GM06990 (cell line): Measurements from ENCODE around the gene ARAF.

Experiments
- DNase-seq: peaks from one replicate; pipeline ENCODE4 v3.0.0-alpha.2; 2011; ENCODE audit not compliant: insufficient read length; ENCODE audit errors: extremely low read depth
- H3K27me3 ChIP-seq: replicated peaks from 2 replicates; pipeline ENCODE4 v1.6.0; 2011; ENCODE audit warnings: low read length; ENCODE audit not compliant: control insufficient read depth, insufficient read depth
- H3K36me3 ChIP-seq: 2 replicates; pipeline ENCODE4 v1.5.1; 2011; ENCODE audit warnings: low read length; ENCODE audit not compliant: control insufficient read depth, insufficient read depth
- H3K4me3 ChIP-seq: replicated peaks from 2 replicates; pipeline ENCODE4 v1.5.1; 2011; ENCODE audit warnings: low read depth, mild to moderate bottlenecking, control low read depth, low read length
- TF ChIP-seq, protein P1 (sequence below): IDR thresholded peaks from 2 replicates; pipeline ENCODE4 v1.5.1; 2011; ENCODE audit warnings: low read length, control low read depth, mild to moderate bottlenecking, inconsistent platforms; ENCODE audit not compliant: insufficient read depth, poor library complexity, severe bottlenecking

Gene ARAF

DNA sequence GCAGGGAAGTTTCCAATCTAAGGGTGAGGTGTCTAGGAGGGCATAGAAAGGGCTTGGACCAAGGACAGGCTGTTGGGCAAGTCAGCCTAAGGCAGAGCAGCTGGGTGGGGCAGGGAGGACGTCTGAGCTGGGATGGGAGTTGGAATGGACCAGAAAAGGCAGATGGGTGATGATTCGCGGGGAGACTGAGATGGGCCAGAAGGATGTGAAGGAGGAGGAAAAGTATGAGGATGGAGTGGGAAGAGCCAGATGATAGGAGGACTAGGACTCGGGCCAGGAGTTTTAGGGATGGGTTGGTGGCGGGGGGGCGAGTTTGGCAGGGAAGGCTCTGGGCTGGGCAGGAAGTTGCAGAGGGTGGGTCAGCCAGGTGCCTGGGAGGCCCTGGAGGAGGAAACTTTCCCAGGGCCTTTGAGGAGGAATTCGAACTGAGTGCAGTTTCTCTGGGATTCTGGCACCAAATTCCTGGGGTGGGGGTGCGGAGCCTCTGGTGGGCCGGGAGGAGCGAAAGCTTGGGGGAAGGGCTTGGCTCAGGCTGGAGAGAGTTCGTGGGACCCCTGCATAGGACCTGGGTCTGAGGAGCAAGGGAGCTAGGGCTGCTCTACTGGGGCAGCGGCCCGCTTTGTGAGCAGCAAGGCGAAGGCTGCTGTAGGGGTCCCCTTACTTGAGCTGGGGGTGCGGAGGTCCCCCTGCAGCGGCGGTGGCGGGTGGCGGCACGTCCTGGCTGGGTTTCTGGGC lies 12.5 kb downstream of the ARAF start:
- H3K36me3 ChIP-seq = peaks cover 3% of the 10 kb centered on the region
- no peak for DNase-seq
- H3K4me3 ChIP-seq = no peak overlapping the region
- H3K27me3 ChIP-seq = no peaks in the 10 kb centered on the region
- TF ChIP-seq, protein P1, sequence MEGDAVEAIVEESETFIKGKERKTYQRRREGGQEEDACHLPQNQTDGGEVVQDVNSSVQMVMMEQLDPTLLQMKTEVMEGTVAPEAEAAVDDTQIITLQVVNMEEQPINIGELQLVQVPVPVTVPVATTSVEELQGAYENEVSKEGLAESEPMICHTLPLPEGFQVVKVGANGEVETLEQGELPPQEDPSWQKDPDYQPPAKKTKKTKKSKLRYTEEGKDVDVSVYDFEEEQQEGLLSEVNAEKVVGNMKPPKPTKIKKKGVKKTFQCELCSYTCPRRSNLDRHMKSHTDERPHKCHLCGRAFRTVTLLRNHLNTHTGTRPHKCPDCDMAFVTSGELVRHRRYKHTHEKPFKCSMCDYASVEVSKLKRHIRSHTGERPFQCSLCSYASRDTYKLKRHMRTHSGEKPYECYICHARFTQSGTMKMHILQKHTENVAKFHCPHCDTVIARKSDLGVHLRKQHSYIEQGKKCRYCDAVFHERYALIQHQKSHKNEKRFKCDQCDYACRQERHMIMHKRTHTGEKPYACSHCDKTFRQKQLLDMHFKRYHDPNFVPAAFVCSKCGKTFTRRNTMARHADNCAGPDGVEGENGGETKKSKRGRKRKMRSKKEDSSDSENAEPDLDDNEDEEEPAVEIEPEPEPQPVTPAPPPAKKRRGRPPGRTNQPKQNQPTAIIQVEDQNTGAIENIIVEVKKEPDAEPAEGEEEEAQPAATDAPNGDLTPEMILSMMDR = no peak

DNA sequence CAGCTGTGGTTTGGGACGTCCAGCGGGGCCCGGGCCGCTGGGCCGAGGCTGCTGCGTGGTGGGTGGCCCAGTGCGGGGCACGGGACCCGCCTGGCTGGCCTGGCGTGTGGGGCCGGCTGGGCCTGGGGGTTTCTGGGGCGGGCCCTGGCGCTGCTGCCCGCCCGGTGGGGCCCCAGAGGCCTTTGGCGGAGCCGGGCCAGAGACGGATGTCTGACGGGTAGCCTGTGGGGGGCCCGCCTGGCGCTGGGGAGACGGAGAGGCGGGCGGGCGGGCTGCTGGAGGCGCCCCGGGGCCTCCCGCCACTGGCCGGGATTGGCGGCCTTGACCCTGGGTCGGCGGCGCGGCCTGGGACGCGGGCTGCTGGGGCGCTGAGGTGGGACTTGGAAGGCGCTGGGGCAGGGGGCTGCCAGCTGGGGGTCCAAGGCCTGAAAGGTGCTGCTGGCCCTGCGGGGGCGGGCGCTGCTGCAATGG lies 13.1 kb downstream of the ARAF start:
- H3K36me3 ChIP-seq = peaks cover 2% of the 10 kb centered on the region
- H3K27me3 ChIP-seq = no peaks in the 10 kb centered on the region
- TF ChIP-seq, protein P1 = no peak
- no peak overlapping the region for H3K4me3 ChIP-seq
- DNase-seq = no peak

DNA sequence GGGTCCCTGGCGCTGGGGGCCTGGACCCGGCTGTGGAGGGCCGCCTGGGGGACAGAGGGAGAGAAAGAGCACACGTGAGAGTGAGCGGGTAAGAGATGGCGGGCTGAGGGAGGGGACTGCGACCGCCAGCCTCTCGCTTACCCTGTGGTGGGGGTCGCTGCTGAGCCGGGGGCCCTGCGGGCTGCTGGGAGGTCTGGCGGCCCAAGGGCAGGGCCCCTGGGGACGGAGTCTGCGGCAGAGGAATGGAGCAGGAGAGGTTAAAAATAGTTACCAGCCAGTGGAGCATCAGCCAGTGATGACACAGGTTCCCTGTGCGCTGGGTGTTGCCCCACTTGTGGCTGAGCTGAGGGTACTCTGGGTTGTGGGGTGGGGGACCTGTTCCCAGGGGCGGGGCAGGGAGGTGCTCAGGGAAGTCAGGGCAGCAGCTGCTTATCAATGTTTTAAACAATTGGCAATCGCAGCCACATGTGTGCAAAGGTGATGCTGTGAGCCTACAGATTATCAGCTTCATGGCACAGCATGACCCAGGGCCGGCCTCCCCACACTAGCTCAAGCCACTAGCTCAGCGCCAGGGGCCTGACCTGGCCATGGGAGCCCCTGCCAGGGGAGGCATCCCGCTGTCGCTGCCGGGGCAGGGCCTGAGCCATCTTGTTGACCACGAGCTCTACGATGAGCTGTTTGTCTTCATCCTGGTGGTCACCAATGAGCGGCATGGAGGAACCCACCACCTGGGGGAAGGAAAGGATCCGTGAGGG lies 13.7 kb downstream of the ARAF start:
- DNase-seq = no peak
- Histone ChIP-seq H3K36me3 (peaks cover 1% of the 10 kb centered on the region; the same call in 1 of the 2 replicates), H3K27me3 (no peaks in the 10 kb centered on the region), H3K4me3 (no peak overlapping the region)
- TF ChIP-seq, protein P1 = no peak

DNA sequence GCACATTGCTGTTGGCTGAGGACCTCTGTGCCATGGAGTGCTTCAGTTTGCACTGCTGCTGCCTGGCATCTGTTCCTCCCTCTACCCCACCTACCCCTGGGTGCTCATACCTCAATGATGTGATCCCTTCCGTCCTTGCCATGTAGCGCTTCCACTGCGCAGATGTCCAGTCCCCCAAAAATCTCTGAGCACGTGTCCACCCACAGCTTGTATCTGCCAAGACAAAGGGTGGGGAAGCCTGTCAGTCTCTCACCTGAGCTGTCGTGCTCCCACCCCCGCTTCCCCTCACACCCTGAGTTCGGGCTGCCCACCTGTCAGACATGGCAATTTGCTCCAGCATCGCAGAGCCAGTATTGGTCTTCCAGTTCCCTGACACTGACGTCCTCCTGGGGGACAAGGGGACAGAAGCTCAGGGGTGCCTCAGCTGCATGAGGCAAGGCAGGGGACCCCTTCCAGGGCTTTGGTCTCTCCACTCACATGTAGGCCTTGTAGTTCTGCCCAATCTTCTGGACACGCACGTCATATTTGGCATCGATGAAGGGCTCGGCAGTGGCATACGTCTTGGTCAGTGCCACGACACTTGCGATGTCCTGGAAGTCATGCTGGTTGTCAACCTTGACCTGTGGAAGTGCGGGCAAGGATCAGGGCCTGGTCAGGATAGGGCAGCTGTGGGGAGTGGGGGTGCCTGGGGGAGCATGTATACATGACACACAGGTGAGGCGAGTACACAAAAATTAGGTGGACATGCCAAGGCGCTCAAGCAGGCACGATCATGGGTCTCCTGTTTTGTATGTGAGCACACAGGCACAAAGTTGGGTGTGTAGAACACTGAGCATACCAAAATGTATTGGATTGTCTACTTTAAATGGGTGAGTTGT lies 15.3 kb downstream of the ARAF start:
- TF ChIP-seq, protein P1 = no peak
- 0 out of 2 replicates have a peak, but pooled peaks cover 1% of the 10 kb centered on the region for H3K36me3 ChIP-seq

DNA sequence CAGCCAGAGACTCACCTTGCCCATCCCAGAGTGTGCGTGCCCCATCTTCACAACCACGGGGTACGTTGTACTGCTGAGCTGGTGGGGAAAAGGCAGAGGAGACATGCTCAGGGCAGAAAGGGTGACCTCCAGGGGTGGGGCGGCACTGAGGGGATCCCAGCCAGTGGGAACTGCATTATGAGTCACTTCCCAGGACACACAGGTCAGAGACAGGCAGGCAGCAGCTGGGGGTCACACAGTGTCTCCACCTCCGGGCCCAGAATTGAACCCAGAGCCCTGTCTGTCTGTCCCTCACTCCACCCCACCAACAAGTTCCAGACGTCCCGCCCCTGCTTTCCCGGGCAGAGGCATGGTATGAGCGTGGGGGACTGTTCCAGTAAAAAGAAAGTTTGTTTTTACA lies 16.4 kb downstream of the ARAF start:
- Histone ChIP-seq H3K36me3 (no peaks in the 10 kb centered on the region), H3K4me3 (no peak overlapping the region), H3K27me3 (no peaks in the 10 kb centered on the region)
- TF ChIP-seq, protein P1 = no peak
- DNase-seq = no peak

More for the DNA sequence above, 15.3 kb downstream of the ARAF start:
- no peak overlapping the region for H3K4me3 ChIP-seq
- no peak for DNase-seq
- H3K27me3 ChIP-seq = no peaks in the 10 kb centered on the region
